ENCODE data around the gene RPS6KA5.
"Not testable (repeated sequence)": the region's sequence is repeated elsewhere in the genome, so short reads cannot be mapped to it uniquely, and the experiment has no call there.

Gene RPS6KA5

GRCh38 chr14:90827919-90828610, 232.4 kb downstream of the RPS6KA5 start:
- peak; percentile 86 to 97 for DNase-seq

GRCh38 chr14:90823542-90823941, 236.9 kb downstream of the RPS6KA5 start:
- not testable (repeated sequence) for DNase-seq

GRCh38 chr14:90820958-90821357, 239.5 kb downstream of the RPS6KA5 start:
- peak in 1 of 2 experiments; percentile 59 for DNase-seq

- peak in 1 of 2 experiments; percentile 48 for DNase-seq
Observed at GRCh38 chr14:90819734-90820393, 240.6 kb downstream of the RPS6KA5 start.

GRCh38 chr14:90818715-90819114, 241.7 kb downstream of the RPS6KA5 start:
- no peak for DNase-seq

GRCh38 chr14:90816681-90817436, 243.6 kb downstream of the RPS6KA5 start:
- DNase-seq: no peak

GRCh38 chr14:90815822-90816662, 244.4 kb downstream of the RPS6KA5 start, which contains the start of gene TTC7B:
TTC7B (minus strand) TSS chr14:90816430; CDS start chr14:90816295, 135 bp downstream.
- peak in 1 of 2 experiments; percentile 37 for DNase-seq

- no peak for DNase-seq
Observed at GRCh38 chr14:90815572-90815821, 244.9 kb downstream of the RPS6KA5 start.

- no peak for DNase-seq
Observed at GRCh38 chr14:90814806-90815571, 245.5 kb downstream of the RPS6KA5 start.

GRCh38 chr14:90813442-90813841, 247.0 kb downstream of the RPS6KA5 start:
- DNase-seq: no peak

GRCh38 chr14:90812109-90812508, 248.3 kb downstream of the RPS6KA5 start:
- no peak for DNase-seq

GRCh38 chr14:90811641-90812040, 248.8 kb downstream of the RPS6KA5 start:
- DNase-seq: no peak

- peak in 1 of 2 experiments; percentile 39 for DNase-seq
Observed at GRCh38 chr14:90810806-90811205, 249.6 kb downstream of the RPS6KA5 start.

GRCh38 chr14:90809530-90810312, 250.7 kb downstream of the RPS6KA5 start:
- DNase-seq: no peak

GRCh38 chr14:90808759-90809529, 251.5 kb downstream of the RPS6KA5 start:
- no peak for DNase-seq

- no peak for DNase-seq
Observed at GRCh38 chr14:90807060-90807459, 253.4 kb downstream of the RPS6KA5 start.

GRCh38 chr14:90805662-90806540, 254.5 kb downstream of the RPS6KA5 start:
- no peak for DNase-seq

GRCh38 chr14:90805084-90805391, 255.4 kb downstream of the RPS6KA5 start:
- no peak for DNase-seq

GRCh38 chr14:90804292-90805083, 256.0 kb downstream of the RPS6KA5 start:
- no peak for DNase-seq

Measured in NCI-H446 (cell line).